Measurements from ENCODE around the gene ASIC3.

The ASIC3 gene

GRCh38 chr7:151085691-151086620, 37.6 kb downstream of the ASIC3 start, which contains the start of gene AGAP3:
Gene AGAP3, plus strand, starts transcription at chr7:151086475. Its CDS starts 267 bp downstream, at chr7:151086742.
- DNase-seq (ENCODE audit: low read depth), result peak; percentile 64

GRCh38 chr7:151086802-151087244, 38.5 kb downstream of the ASIC3 start:
- no peak for DNase-seq (ENCODE audit: low read depth)

GRCh38 chr7:151087245-151088018, 39.1 kb downstream of the ASIC3 start:
- DNase-seq (ENCODE audit: low read depth), result no peak

- no peak for DNase-seq (ENCODE audit: low read depth)
Observed at GRCh38 chr7:151088019-151088855, 39.9 kb downstream of the ASIC3 start.

- DNase-seq (ENCODE audit: low read depth), result no peak
Observed at GRCh38 chr7:151088856-151089699, 40.7 kb downstream of the ASIC3 start.

- no peak for DNase-seq (ENCODE audit: low read depth)
Observed at GRCh38 chr7:151089893-151090730, 41.8 kb downstream of the ASIC3 start.

GRCh38 chr7:151091003-151091402, 42.7 kb downstream of the ASIC3 start:
- no peak for DNase-seq (ENCODE audit: low read depth)

- no peak for DNase-seq (ENCODE audit: low read depth)
Observed at GRCh38 chr7:151091431-151091830, 43.1 kb downstream of the ASIC3 start.

GRCh38 chr7:151091988-151092387, 43.7 kb downstream of the ASIC3 start:
- DNase-seq (ENCODE audit: low read depth), result no peak

- no peak for DNase-seq (ENCODE audit: low read depth)
Observed at GRCh38 chr7:151093748-151094147, 45.4 kb downstream of the ASIC3 start.

GRCh38 chr7:151094675-151095074, 46.3 kb downstream of the ASIC3 start:
- DNase-seq (ENCODE audit: low read depth), result no peak

GRCh38 chr7:151095123-151095797, 46.9 kb downstream of the ASIC3 start:
- DNase-seq (ENCODE audit: low read depth), result no peak

- peak; percentile 35 for DNase-seq (ENCODE audit: low read depth)
Observed at GRCh38 chr7:151095828-151096475, 47.6 kb downstream of the ASIC3 start.

- no peak for DNase-seq (ENCODE audit: low read depth)
Observed at GRCh38 chr7:151099486-151100211, 51.3 kb downstream of the ASIC3 start.

- no peak for DNase-seq (ENCODE audit: low read depth)
Observed at GRCh38 chr7:151100921-151101320, 52.6 kb downstream of the ASIC3 start.

GRCh38 chr7:151101621-151102396, 53.5 kb downstream of the ASIC3 start:
- DNase-seq (ENCODE audit: low read depth), result no peak
